HCT116 (cell line): Measurements from ENCODE around the gene DNAJA4.

ENCODE experiments used
- POLR2A ChIP-seq: IDR thresholded peaks from 2 replicates; pipeline ENCODE4 v1.7.0; 2011; ENCODE audit warnings: borderline replicate concordance; ENCODE audit not compliant: insufficient read depth, insufficient read length; ENCODE audit errors: extremely low read depth
- TF ChIP-seq, protein P1 (sequence below), 3 experiments: fragments of 200-600 bp in 1 of 3; sonication (generic) in 1 of 3; IDR thresholded peaks in 2 of 3; conservative IDR thresholded peaks in 1 of 3; 2 replicates each; pipeline ENCODE4 v1.5.1; 2012 to 2017; ENCODE audit warnings: low read depth in 2 of 3, low read length in 2 of 3, antibody characterized with exemption in 1 of 3, borderline replicate concordance in 1 of 3, control low read depth in 1 of 3, mild to moderate bottlenecking in 1 of 3, mixed read lengths in 1 of 3, mixed run types in 1 of 3, moderate library complexity in 1 of 3; ENCODE audit not compliant: insufficient read depth in 1 of 3

DNA sequence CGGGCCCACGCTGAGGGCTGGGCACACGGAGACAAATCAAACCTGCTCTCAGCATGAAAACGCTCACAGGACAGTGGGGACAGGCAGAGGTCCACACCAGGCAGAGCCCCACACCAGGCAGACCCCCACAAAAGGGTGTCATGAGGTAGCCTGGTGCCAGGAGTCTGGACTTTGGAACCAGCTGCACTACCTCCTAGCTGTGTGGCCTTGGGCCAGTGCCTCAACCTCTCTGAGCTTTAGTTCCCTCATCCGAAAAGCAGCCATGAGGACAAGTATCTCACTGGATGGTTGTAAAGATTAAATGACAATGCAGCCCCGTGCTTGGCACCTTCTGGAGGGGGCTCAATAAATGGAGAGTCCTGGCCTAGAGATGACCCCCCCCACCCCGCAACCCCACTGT is 59.3 kb downstream of the DNAJA4 start:
- TF ChIP-seq POLR2A, result no peak
- TF ChIP-seq, protein P1, sequence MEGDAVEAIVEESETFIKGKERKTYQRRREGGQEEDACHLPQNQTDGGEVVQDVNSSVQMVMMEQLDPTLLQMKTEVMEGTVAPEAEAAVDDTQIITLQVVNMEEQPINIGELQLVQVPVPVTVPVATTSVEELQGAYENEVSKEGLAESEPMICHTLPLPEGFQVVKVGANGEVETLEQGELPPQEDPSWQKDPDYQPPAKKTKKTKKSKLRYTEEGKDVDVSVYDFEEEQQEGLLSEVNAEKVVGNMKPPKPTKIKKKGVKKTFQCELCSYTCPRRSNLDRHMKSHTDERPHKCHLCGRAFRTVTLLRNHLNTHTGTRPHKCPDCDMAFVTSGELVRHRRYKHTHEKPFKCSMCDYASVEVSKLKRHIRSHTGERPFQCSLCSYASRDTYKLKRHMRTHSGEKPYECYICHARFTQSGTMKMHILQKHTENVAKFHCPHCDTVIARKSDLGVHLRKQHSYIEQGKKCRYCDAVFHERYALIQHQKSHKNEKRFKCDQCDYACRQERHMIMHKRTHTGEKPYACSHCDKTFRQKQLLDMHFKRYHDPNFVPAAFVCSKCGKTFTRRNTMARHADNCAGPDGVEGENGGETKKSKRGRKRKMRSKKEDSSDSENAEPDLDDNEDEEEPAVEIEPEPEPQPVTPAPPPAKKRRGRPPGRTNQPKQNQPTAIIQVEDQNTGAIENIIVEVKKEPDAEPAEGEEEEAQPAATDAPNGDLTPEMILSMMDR (IDR thresholded peaks at IDR 0.05 in 2 of 3, conservative IDR thresholded peaks at IDR 0.05 in 1 of 3; ENCODE audit: borderline replicate concordance in 1 of 3, insufficient read depth in 1 of 3, low read depth in 2 of 3, low read length in 2 of 3), result no peak
